ENCODE data around the gene KCNK3. TPM values are rescaled to one million over a fixed set of nuclear protein-coding genes. Genes with fewer than 3 reads are reported as not detected.
"Not testable (repeated sequence)": the region's sequence is repeated elsewhere in the genome, so short reads cannot be mapped to it uniquely, and the experiment has no call there.

The KCNK3 gene
- total and polyA plus RNA-seq, 4 donors = 6.7 to 29.9 (median 20.0) TPM

GRCh38 chr2:26658691-26659346, 33.7 kb upstream of the KCNK3 start:
- Histone ChIP-seq H3K4me1 (ENCODE audit: control insufficient read depth in 5 of 5, insufficient read depth in 5 of 5, low read length in 5 of 5) (peaks cover 0 to 5% (median 2%) of the 10 kb centered on the region in 5 donors), H3K27me3 (ENCODE audit: control insufficient read depth in 3 of 3, insufficient read depth in 3 of 3, low read length in 2 of 3) (peaks cover 0 to 3% (median 0%) of the 10 kb centered on the region in 3 donors), H3K9ac (ENCODE audit: insufficient read depth in 1 of 2, low read length in 2 of 2) (no peak overlapping the region), H3K4me3 (no peak overlapping the region), H3K27ac (ENCODE audit: low read depth in 1 of 2, low read length in 1 of 2) (no peak overlapping the region), H3K9me3 (ENCODE audit: control insufficient read depth in 4 of 4, insufficient read depth in 3 of 4, low read length in 3 of 4) (peaks cover 0 to 3% (median 0%) of the 10 kb centered on the region in 4 donors), H3K36me3 (ENCODE audit: control insufficient read depth in 4 of 4, insufficient read depth in 4 of 4, low read length in 4 of 4) (no peaks in the 10 kb centered on the region)
- ATAC-seq (ENCODE audit: insufficient read depth, low FRiP score) (no peak), DNase-seq (no peak)
- no peak for TF ChIP-seq CTCF (IDR thresholded peaks at IDR 0.05; ENCODE audit: control extremely low read depth, extremely low read depth)
- WGBS, 2 donors = 68 to 80% methylated on average over 6 of the region's 6 CpGs

GRCh38 chr2:26660363-26660962, 32.1 kb upstream of the KCNK3 start:
- Histone ChIP-seq H3K4me3 (no peak overlapping the region), H3K36me3 (ENCODE audit: control insufficient read depth in 4 of 4, insufficient read depth in 4 of 4, low read length in 4 of 4) (no peaks in the 10 kb centered on the region), H3K9me3 (ENCODE audit: control insufficient read depth in 4 of 4, insufficient read depth in 3 of 4, low read length in 3 of 4) (peaks cover 0 to 3% (median 0%) of the 10 kb centered on the region in 4 donors), H3K27me3 (ENCODE audit: control insufficient read depth in 3 of 3, insufficient read depth in 3 of 3, low read length in 2 of 3) (peaks cover 0 to 3% (median 0%) of the 10 kb centered on the region in 3 donors), H3K9ac (ENCODE audit: insufficient read depth in 1 of 2, low read length in 2 of 2) (no peak overlapping the region), H3K27ac (ENCODE audit: low read depth in 1 of 2, low read length in 1 of 2) (no peak overlapping the region), H3K4me1 (ENCODE audit: control insufficient read depth in 5 of 5, insufficient read depth in 5 of 5, low read length in 5 of 5) (no peaks in the 10 kb centered on the region)
- TF ChIP-seq CTCF (IDR thresholded peaks at IDR 0.05; ENCODE audit: control extremely low read depth, extremely low read depth) = no peak
- WGBS, 2 donors = 79 to 95% methylated on average over 1 of the region's 1 CpG
- no peak for DNase-seq
- ATAC-seq (ENCODE audit: insufficient read depth, low FRiP score) = no peak

- ATAC-seq (ENCODE audit: insufficient read depth, low FRiP score); H3K27ac ChIP-seq (ENCODE audit: low read depth in 1 of 2, low read length in 1 of 2); H3K36me3 ChIP-seq (ENCODE audit: control insufficient read depth in 4 of 4, insufficient read depth in 4 of 4, low read length in 4 of 4); DNase-seq; H3K27me3 ChIP-seq (ENCODE audit: control insufficient read depth in 3 of 3, insufficient read depth in 3 of 3, low read length in 2 of 3); H3K9ac ChIP-seq (ENCODE audit: insufficient read depth in 1 of 2, low read length in 2 of 2); H3K9me3 ChIP-seq (ENCODE audit: control insufficient read depth in 4 of 4, insufficient read depth in 3 of 4, low read length in 3 of 4); H3K4me3 ChIP-seq: not testable (repeated sequence)
- WGBS, 2 donors = 86 to 88% methylated on average over 17 to 21 of the region's 21 CpGs
- H3K4me1 ChIP-seq (ENCODE audit: control insufficient read depth in 5 of 5, insufficient read depth in 5 of 5, low read length in 5 of 5) = peaks cover 0 to 17% (median 0%) of the 10 kb centered on the region in 5 donors
Measured at GRCh38 chr2:26665296-26665695, 27.2 kb upstream of the KCNK3 start.

GRCh38 chr2:26666671-26667070, 25.9 kb upstream of the KCNK3 start:
- WGBS, 2 donors = 47 to 100% methylated on average over 2 of the region's 2 CpGs
- Histone ChIP-seq H3K9ac (ENCODE audit: insufficient read depth in 1 of 2, low read length in 2 of 2) (no peak overlapping the region), H3K27ac (ENCODE audit: low read depth in 1 of 2, low read length in 1 of 2) (no peak overlapping the region), H3K36me3 (ENCODE audit: control insufficient read depth in 4 of 4, insufficient read depth in 4 of 4, low read length in 4 of 4) (no peaks in the 10 kb centered on the region), H3K9me3 (ENCODE audit: control insufficient read depth in 4 of 4, insufficient read depth in 3 of 4, low read length in 3 of 4) (no peaks in the 10 kb centered on the region), H3K4me1 (ENCODE audit: control insufficient read depth in 5 of 5, insufficient read depth in 5 of 5, low read length in 5 of 5) (peaks cover 0 to 19% (median 0%) of the 10 kb centered on the region in 5 donors), H3K27me3 (ENCODE audit: control insufficient read depth in 3 of 3, insufficient read depth in 3 of 3, low read length in 2 of 3) (peaks cover 0 to 2% (median 0%) of the 10 kb centered on the region in 3 donors), H3K4me3 (no peak overlapping the region)
- ATAC-seq (ENCODE audit: insufficient read depth, low FRiP score) (no peak), DNase-seq (no peak)
- no peak for TF ChIP-seq CTCF (IDR thresholded peaks at IDR 0.05; ENCODE audit: control extremely low read depth, extremely low read depth)

Measured in lung (tissue), 12 donors.